Measurements from ENCODE around the gene ECT2. TPM values are rescaled to one million over a fixed set of nuclear protein-coding genes. Genes with fewer than 3 reads are reported as not detected.

The ECT2 gene
- polyA plus RNA-seq, 3 donors: 2.6 to 3.3 (median 2.7) TPM

DNA sequence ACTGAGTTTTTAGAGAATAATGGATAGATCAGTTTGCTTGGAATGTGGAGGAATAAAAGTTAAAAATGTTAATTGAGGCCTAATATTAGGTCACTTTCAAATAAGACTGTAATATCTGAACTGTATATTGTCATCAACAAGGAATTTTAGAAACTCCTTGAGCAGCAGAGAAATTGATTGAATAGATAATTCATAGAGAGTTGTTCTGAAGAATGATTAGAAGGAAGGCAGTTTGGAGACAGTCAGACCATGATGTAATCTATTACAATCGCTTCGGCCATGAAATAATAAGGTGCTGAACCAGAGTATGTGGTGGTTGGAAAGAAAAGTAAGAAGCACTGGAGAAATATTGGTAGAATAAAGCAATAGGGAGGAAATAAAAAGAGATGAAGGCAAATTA lies 15.7 kb downstream of the ECT2 start:
- Histone ChIP-seq H3K4me1 (ENCODE audit: control insufficient read depth in 1 of 2, insufficient read depth in 2 of 2, low read length in 2 of 2) (no peaks in the 10 kb centered on the region), H4K20me1 (ENCODE audit: insufficient read depth, low read length) (no peaks in the 10 kb centered on the region), H3K27me3 (ENCODE audit: control insufficient read depth in 2 of 2, insufficient read depth in 2 of 2, low read length in 2 of 2) (no peaks in the 10 kb centered on the region), H3K9ac (ENCODE audit: insufficient read depth, low read length, poor library complexity, severe bottlenecking) (no peak overlapping the region), H2AFZ (ENCODE audit: insufficient read depth, low read depth, low read length, poor library complexity, severe bottlenecking) (no peak overlapping the region), H3K36me3 (replicated peaks in 1 of 2; ENCODE audit: control insufficient read depth in 1 of 2, insufficient read depth in 2 of 2, low read length in 2 of 2) (peaks cover 86 to 95% of the 10 kb centered on the region in 2 donors), H3K27ac (ENCODE audit: low read depth in 1 of 2, low read length in 2 of 2) (no peak overlapping the region), H3K4me2 (replicated peaks; ENCODE audit: extremely low read depth, low read length, poor library complexity, severe bottlenecking) (no peak overlapping the region), H3K4me3 (replicated peaks in 1 of 3; ENCODE audit: low read depth in 2 of 3, low read length in 3 of 3) (no peak overlapping the region), H3K9me3 (replicated peaks in 1 of 2; ENCODE audit: control insufficient read depth in 1 of 2, insufficient read depth in 1 of 2, low read length in 2 of 2) (no peaks in the 10 kb centered on the region), H3K79me2 (ENCODE audit: insufficient read depth, low read length) (no peaks in the 10 kb centered on the region)
- H3K4me3 Mint-ChIP-seq: no peak overlapping the region
- TF ChIP-seq, protein P1, sequence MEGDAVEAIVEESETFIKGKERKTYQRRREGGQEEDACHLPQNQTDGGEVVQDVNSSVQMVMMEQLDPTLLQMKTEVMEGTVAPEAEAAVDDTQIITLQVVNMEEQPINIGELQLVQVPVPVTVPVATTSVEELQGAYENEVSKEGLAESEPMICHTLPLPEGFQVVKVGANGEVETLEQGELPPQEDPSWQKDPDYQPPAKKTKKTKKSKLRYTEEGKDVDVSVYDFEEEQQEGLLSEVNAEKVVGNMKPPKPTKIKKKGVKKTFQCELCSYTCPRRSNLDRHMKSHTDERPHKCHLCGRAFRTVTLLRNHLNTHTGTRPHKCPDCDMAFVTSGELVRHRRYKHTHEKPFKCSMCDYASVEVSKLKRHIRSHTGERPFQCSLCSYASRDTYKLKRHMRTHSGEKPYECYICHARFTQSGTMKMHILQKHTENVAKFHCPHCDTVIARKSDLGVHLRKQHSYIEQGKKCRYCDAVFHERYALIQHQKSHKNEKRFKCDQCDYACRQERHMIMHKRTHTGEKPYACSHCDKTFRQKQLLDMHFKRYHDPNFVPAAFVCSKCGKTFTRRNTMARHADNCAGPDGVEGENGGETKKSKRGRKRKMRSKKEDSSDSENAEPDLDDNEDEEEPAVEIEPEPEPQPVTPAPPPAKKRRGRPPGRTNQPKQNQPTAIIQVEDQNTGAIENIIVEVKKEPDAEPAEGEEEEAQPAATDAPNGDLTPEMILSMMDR (IDR thresholded peaks at IDR 0.05): no peak
- 93% methylated on average over 2 of the region's 2 CpGs for WGBS (ENCODE audit: insufficient coverage)
- no peak overlapping the region for H3K27ac Mint-ChIP-seq
- peaks cover 74 to 90% of the 10 kb centered on the region in 2 donors for H3K36me3 Mint-ChIP-seq
- no peaks in the 10 kb centered on the region for H3K9me3 Mint-ChIP-seq
- no peak for DNase-seq
- intact Hi-C loops (cut with micrococcal nuclease): no loop called here
- no peaks in the 10 kb centered on the region for H3K4me1 Mint-ChIP-seq
- no peaks in the 10 kb centered on the region for H3K27me3 Mint-ChIP-seq (ENCODE audit: low read depth in 3 of 3)

DNA sequence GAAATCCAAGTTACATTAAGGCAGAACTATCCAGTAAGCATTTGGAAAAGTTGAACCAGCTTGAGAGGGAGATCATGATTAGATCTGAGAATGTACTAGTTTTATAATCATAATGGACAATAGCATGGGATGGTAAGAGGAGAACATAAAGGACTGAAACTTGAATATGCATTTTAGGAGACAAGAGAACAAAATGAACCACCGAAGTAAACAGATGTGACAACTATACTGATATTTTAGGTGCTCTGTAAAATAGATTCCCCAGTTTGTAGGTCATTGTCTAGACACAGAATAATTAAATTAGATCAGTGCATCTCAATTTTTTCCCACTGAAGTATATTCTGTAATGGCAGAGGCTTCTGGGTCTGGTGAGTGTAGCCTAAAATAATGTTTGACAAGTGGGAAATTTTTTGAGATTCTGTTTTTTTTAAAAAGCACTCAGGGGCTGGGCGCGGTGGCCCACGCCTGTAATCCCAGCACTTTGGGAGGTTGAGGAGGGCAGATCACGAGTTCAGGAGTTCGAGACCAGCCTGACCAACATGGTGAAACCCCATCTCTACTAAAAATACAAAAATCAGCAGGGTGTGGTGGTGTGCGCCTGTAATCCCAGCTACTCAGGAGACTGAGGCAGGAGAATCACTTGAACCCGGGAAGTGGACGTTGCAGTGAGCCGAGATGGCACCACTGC lies 16.3 kb downstream of the ECT2 start:
- H3K9me3 ChIP-seq (replicated peaks in 1 of 2; ENCODE audit: control insufficient read depth in 1 of 2, insufficient read depth in 1 of 2, low read length in 2 of 2): no peaks in the 10 kb centered on the region
- peaks cover 86 to 100% of the 10 kb centered on the region in 2 donors for H3K36me3 ChIP-seq (replicated peaks in 1 of 2; ENCODE audit: control insufficient read depth in 1 of 2, insufficient read depth in 2 of 2, low read length in 2 of 2)
- Mint-ChIP-seq H3K27me3 (ENCODE audit: low read depth in 3 of 3) (no peaks in the 10 kb centered on the region), H3K4me1 (no peaks in the 10 kb centered on the region), H3K4me3 (no peak overlapping the region), H3K9me3 (no peaks in the 10 kb centered on the region), H3K36me3 (peaks cover 80 to 91% of the 10 kb centered on the region in 2 donors), H3K27ac (peak overlapping the region in 1 of 7 donors; percentile 8)
- H3K4me3 ChIP-seq (replicated peaks in 1 of 3; ENCODE audit: low read depth in 2 of 3, low read length in 3 of 3): no peak overlapping the region
- H3K27me3 ChIP-seq (ENCODE audit: control insufficient read depth in 2 of 2, insufficient read depth in 2 of 2, low read length in 2 of 2): no peaks in the 10 kb centered on the region
- H3K79me2 ChIP-seq (ENCODE audit: insufficient read depth, low read length): no peaks in the 10 kb centered on the region
- no peak overlapping the region for H3K9ac ChIP-seq (ENCODE audit: insufficient read depth, low read length, poor library complexity, severe bottlenecking)
- intact Hi-C loops (cut with micrococcal nuclease): no loop called here
- no CpG with 5 or more reads among the region's 10 CpGs for WGBS (ENCODE audit: insufficient coverage)
- TF ChIP-seq, protein P1 (IDR thresholded peaks at IDR 0.05): no peak
- no peaks in the 10 kb centered on the region for H4K20me1 ChIP-seq (ENCODE audit: insufficient read depth, low read length)
- H3K27ac ChIP-seq (ENCODE audit: low read depth in 1 of 2, low read length in 2 of 2): no peak overlapping the region
- H3K4me1 ChIP-seq (ENCODE audit: control insufficient read depth in 1 of 2, insufficient read depth in 2 of 2, low read length in 2 of 2): no peaks in the 10 kb centered on the region
- no peak overlapping the region for H2AFZ ChIP-seq (ENCODE audit: insufficient read depth, low read depth, low read length, poor library complexity, severe bottlenecking)
- no peak overlapping the region for H3K4me2 ChIP-seq (replicated peaks; ENCODE audit: extremely low read depth, low read length, poor library complexity, severe bottlenecking)
- DNase-seq: no peak
